Smooth muscle cell (in vitro differentiated cells): ENCODE measurements around the gene SLC22A3. TPM values are rescaled to one million over a fixed set of nuclear protein-coding genes. Genes with fewer than 3 reads are reported as not detected.

ENCODE experiments used
- DNase-seq: peaks from one replicate; lab custom pipeline; 2025; ENCODE audit not compliant: unreplicated experiment; lab: John Stamatoyannopoulos, UW
- H2AFZ ChIP-seq: fragments of 200-600 bp; sonication (generic); 2 replicates; pipeline ENCODE4 v1.6.0; 2016; ENCODE audit warnings: antibody characterized with exemption, low read depth, mild to moderate bottlenecking
- H3F3A ChIP-seq: fragments of 200-600 bp; sonication (generic); 2 replicates; pipeline ENCODE4 v1.6.0; 2017; ENCODE audit warnings: antibody characterized with exemption, low read depth
- H3K27ac ChIP-seq: fragments of 200-600 bp; sonication (generic); 2 replicates; pipeline ENCODE4 v1.5.1; 2016; ENCODE audit warnings: low read depth, mild to moderate bottlenecking
- H3K27me3 ChIP-seq: fragments of 200-600 bp; sonication (generic); 2 replicates; pipeline ENCODE4 v1.6.1; 2016; ENCODE audit warnings: low read depth, mild to moderate bottlenecking
- H3K36me3 ChIP-seq: fragments of 200-600 bp; sonication (generic); 2 replicates; pipeline ENCODE4 v1.5.1; 2016; ENCODE audit warnings: low read depth
- H3K4me1 ChIP-seq: fragments of 200-600 bp; sonication (generic); 2 replicates; pipeline ENCODE4 v1.5.1; 2016; ENCODE audit warnings: low read depth
- H3K4me2 ChIP-seq: fragments of 200-600 bp; sonication (generic); 2 replicates; pipeline ENCODE4 v1.6.0; 2016; ENCODE audit warnings: mild to moderate bottlenecking
- H3K4me3 ChIP-seq: fragments of 200-600 bp; sonication (generic); 2 replicates; pipeline ENCODE4 v1.5.1; 2016; ENCODE audit warnings: mild to moderate bottlenecking
- H3K79me2 ChIP-seq: fragments of 200-600 bp; sonication (generic); 2 replicates; pipeline ENCODE4 v1.6.0; 2016; ENCODE audit warnings: low read depth, mild to moderate bottlenecking
- H3K9ac ChIP-seq: fragments of 200-600 bp; sonication (generic); 2 replicates; pipeline ENCODE4 v1.6.0; 2016; ENCODE audit warnings: low read depth
- H3K9me3 ChIP-seq: fragments of 200-600 bp; sonication (generic); replicated peaks from 2 replicates; pipeline ENCODE4 v1.5.1; 2016; ENCODE audit warnings: low read depth
- H4K20me1 ChIP-seq: fragments of 200-600 bp; sonication (generic); 2 replicates; pipeline ENCODE4 v1.6.0; 2016; ENCODE audit warnings: low read depth
- WGBS: methylation state at CpG from one replicate; pipeline ENCODE4 v1.1.7; 2016; ENCODE audit warnings: low lambda C conversion rate; 5-methylcytosine and 5-hydroxymethylcytosine counted together
- polyA plus RNA-seq: library from polyadenylated mRNA; unstranded; fragments of >200 nt; fragmentation: Nextera tagmentation; extraction: Ambion mirVana; gene quantifications from 2 replicates; pipeline ENCODE4 v1.2.1, GENCODE V29; 2016
- total RNA-seq: library from RNA; depleted of rRNA; stranded (reverse); fragments of >200 nt; gene quantifications from 2 replicates; pipeline ENCODE4 v1.2.3, GENCODE V29; 2014
- TF ChIP-seq, protein P1 (sequence below): fragments of 200-600 bp; sonication (generic); IDR thresholded peaks from 2 replicates; pipeline ENCODE4 v1.5.1; 2017; ENCODE audit warnings: borderline replicate concordance, mild to moderate bottlenecking, antibody characterized with exemption; ENCODE audit not compliant: insufficient read depth, poor library complexity, severe bottlenecking

The SLC22A3 gene
- total and polyA plus RNA-seq, 2 experiments from 2014 or later: 59.5 to 69.5 TPM

DNA sequence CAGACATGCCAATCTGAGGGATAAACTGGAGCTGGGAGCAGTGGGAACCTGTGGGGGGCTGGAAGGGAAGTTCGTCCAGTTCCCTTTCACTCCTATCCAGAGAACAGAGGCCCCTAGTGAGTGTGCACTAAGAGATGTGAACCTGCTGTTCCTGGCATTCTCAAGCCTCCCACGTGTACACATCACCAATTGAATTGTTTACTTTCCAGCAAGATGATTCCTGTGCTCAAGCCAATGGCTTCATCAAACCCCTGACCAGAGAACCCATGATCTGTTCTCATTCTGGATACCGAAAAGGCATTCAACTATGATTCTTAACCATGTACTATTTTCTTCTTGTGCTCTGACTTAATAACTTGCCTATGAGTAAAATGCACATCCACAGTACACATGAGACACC lies 10.2 kb upstream of the SLC22A3 start:
- no peak for DNase-seq
- Histone ChIP-seq H4K20me1 (no peaks in the 10 kb centered on the region), H3K9ac (no peak overlapping the region), H3K36me3 (no peaks in the 10 kb centered on the region), H2AFZ (no peak overlapping the region), H3K27ac (no peak overlapping the region), H3K4me3 (no peak overlapping the region), H3K79me2 (no peaks in the 10 kb centered on the region), H3K4me1 (no peaks in the 10 kb centered on the region), H3F3A (no peaks in the 10 kb centered on the region), H3K27me3 (no peaks in the 10 kb centered on the region), H3K4me2 (no peak overlapping the region), H3K9me3 (no peaks in the 10 kb centered on the region)
- WGBS: 91% methylated on average over 3 of the region's 3 CpGs
- TF ChIP-seq, protein P1, sequence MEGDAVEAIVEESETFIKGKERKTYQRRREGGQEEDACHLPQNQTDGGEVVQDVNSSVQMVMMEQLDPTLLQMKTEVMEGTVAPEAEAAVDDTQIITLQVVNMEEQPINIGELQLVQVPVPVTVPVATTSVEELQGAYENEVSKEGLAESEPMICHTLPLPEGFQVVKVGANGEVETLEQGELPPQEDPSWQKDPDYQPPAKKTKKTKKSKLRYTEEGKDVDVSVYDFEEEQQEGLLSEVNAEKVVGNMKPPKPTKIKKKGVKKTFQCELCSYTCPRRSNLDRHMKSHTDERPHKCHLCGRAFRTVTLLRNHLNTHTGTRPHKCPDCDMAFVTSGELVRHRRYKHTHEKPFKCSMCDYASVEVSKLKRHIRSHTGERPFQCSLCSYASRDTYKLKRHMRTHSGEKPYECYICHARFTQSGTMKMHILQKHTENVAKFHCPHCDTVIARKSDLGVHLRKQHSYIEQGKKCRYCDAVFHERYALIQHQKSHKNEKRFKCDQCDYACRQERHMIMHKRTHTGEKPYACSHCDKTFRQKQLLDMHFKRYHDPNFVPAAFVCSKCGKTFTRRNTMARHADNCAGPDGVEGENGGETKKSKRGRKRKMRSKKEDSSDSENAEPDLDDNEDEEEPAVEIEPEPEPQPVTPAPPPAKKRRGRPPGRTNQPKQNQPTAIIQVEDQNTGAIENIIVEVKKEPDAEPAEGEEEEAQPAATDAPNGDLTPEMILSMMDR: no peak

DNA sequence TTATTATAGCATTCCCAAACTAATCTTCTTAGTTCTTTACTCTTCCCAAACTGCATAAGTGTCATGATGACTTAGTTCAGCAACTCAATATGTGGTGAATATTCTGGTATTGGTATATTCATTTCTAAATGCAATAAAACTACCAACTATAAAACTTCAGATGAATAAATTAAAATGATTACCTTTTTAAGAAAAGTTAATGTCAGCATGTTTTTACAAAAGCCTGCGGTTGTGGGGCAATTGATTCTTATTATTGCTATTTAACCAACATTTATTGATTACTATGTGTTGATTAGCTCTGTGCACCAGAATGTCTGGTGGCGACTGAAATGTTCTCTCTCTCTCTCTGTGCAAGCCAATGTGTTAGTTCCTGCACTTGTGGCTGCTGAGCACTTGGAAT lies 5.0 kb upstream of the SLC22A3 start:
- 97% methylated on average over 2 of the region's 2 CpGs for WGBS
- Histone ChIP-seq H3K9ac (no peak overlapping the region), H3F3A (no peaks in the 10 kb centered on the region), H3K79me2 (no peaks in the 10 kb centered on the region), H2AFZ (no peak overlapping the region), H3K4me3 (no peak overlapping the region), H3K9me3 (no peaks in the 10 kb centered on the region), H3K36me3 (no peaks in the 10 kb centered on the region), H4K20me1 (no peaks in the 10 kb centered on the region), H3K4me1 (no peaks in the 10 kb centered on the region), H3K27me3 (no peaks in the 10 kb centered on the region), H3K4me2 (no peak overlapping the region), H3K27ac (no peak overlapping the region)
- TF ChIP-seq, protein P1: no peak
- DNase-seq: no peak

DNA sequence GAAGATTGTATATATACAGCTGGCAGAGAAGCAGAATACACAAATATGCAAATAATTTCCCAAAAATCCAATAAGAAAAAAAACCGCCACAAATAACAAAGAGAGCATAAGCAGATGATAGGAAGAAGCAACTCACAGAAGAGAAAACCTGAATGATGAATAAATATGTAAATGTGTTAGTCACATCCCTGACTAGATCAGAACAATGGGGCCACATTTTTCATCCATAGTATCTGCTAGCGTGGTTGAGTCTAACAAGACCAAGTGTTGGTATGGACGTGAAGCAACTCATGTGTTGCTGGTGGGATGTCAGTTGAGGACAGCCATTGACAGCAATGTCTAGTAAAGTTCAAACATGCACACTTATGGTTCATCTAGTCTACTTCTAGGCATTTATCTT lies 3.9 kb upstream of the SLC22A3 start:
- Histone ChIP-seq H3K27ac (no peak overlapping the region), H4K20me1 (no peaks in the 10 kb centered on the region), H3K4me2 (no peak overlapping the region), H3K4me1 (no peaks in the 10 kb centered on the region), H3K36me3 (no peaks in the 10 kb centered on the region), H3K79me2 (peaks cover 11% of the 10 kb centered on the region), H2AFZ (no peak overlapping the region), H3K4me3 (no peak overlapping the region), H3F3A (no peaks in the 10 kb centered on the region), H3K27me3 (peaks cover 8% of the 10 kb centered on the region), H3K9me3 (no peaks in the 10 kb centered on the region), H3K9ac (no peak overlapping the region)
- DNase-seq: no peak
- TF ChIP-seq, protein P1: no peak
- 93% methylated on average over 3 of the region's 3 CpGs for WGBS
